Endothelial cell of umbilical vein (primary cell): ENCODE results near the gene DOP1A. TPM values are rescaled to one million over a fixed set of nuclear protein-coding genes. Genes with fewer than 3 reads are reported as not detected.

Source experiments
- BruUV-seq: library from RNA; stranded (reverse); fragments of 400-500 nt; replicated peaks from 2 replicates; lab custom pipeline; 2021; lab: Mats Ljungman, UMichigan
- CTCF ChIA-PET: fragments of 300-600, 350-600 bp; sonication (Branson Sonifier 250); formaldehyde crosslinking; loops from one replicate; lab custom pipeline; 2021; ENCODE audit warnings: antibody characterized with exemption, inconsistent platforms; lab: Charles Lee
- POLR2A ChIA-PET: fragments of 300-600, 350-600 bp; sonication (Branson Sonifier 250); formaldehyde crosslinking; loops from one replicate; lab custom pipeline; 2021; ENCODE audit warnings: antibody characterized with exemption, inconsistent platforms; lab: Charles Lee
- DNase-seq: peaks from one replicate; pipeline ENCODE4 v3.0.0-alpha.2; 2011; ENCODE audit warnings: low read depth, low spot score
- FAIRE-seq: peaks from 2 replicates; lab custom pipeline; 2011; peaks lifted over from hg19 to GRCh38; lab: Jason Lieb, UNC
- H2AFZ ChIP-seq: 2 replicates; pipeline ENCODE4 v1.6.0; 2012; ENCODE audit warnings: low read depth, low read length, control low read depth, inconsistent platforms
- H3K27ac ChIP-seq: 2 replicates; pipeline ENCODE4 v1.5.1; 2011; ENCODE audit warnings: low read depth, mild to moderate bottlenecking, control low read depth, low read length, moderate library complexity; ENCODE audit not compliant: insufficient read depth
- H3K27me3 ChIP-seq, 2 experiments: 2 replicates each; pipeline versions ENCODE4 v1.6.0 to v1.6.1; 2011; ENCODE audit warnings: low read length in 2 of 2, mixed read lengths in 1 of 2; ENCODE audit not compliant: control insufficient read depth in 2 of 2, insufficient read depth in 2 of 2
- H3K36me3 ChIP-seq, 2 experiments: 2 replicates in 1 of 2; 3 replicates in 1 of 2; pipeline ENCODE4 v1.5.1; 2011; ENCODE audit warnings: low read length in 2 of 2, mild to moderate bottlenecking in 1 of 2, moderate library complexity in 1 of 2; ENCODE audit not compliant: control insufficient read depth in 2 of 2, insufficient read depth in 2 of 2; ENCODE audit errors: extremely low read depth in 1 of 2
- H3K4me1 ChIP-seq: 3 replicates; pipeline ENCODE4 v1.5.1; 2011; ENCODE audit warnings: mild to moderate bottlenecking, low read length; ENCODE audit not compliant: control insufficient read depth, insufficient read depth; ENCODE audit errors: extremely low read depth
- H3K4me2 ChIP-seq: 2 replicates; pipeline ENCODE4 v1.6.1; 2011; ENCODE audit warnings: low read length, control low read depth, mixed read lengths; ENCODE audit not compliant: insufficient read depth
- H3K4me3 ChIP-seq, 3 experiments: fragments of 200-600 bp in 1 of 3; sonication (generic), shearing (Covaris generic) in 1 of 3; replicated peaks in 1 of 3; 2 replicates each; pipeline ENCODE4 v1.5.1; 2011 to 2016; ENCODE audit warnings: control low read depth in 3 of 3, low read length in 3 of 3, mild to moderate bottlenecking in 2 of 3, inconsistent platforms in 1 of 3, low read depth in 1 of 3, moderate library complexity in 1 of 3; ENCODE audit not compliant: insufficient read depth in 1 of 3
- H3K79me2 ChIP-seq: 2 replicates; pipeline ENCODE4 v1.6.0; 2012; ENCODE audit warnings: low read length, inconsistent platforms; ENCODE audit not compliant: control insufficient read depth, insufficient read depth
- H3K9ac ChIP-seq: replicated peaks from 2 replicates; pipeline ENCODE3; 2011; ENCODE audit warnings: low read length, control low read depth; ENCODE audit not compliant: insufficient read depth; ENCODE audit errors: extremely low read depth
- H3K9me1 ChIP-seq: replicated peaks from 3 replicates; pipeline ENCODE4 v1.6.0; 2011; ENCODE audit warnings: mild to moderate bottlenecking, low read length; ENCODE audit not compliant: control insufficient read depth, insufficient read depth; ENCODE audit errors: extremely low read depth
- H3K9me3 ChIP-seq: replicated peaks from 2 replicates; pipeline ENCODE4 v1.5.1; 2012; ENCODE audit warnings: low read length, inconsistent platforms; ENCODE audit not compliant: control insufficient read depth, insufficient read depth
- H4K20me1 ChIP-seq: replicated peaks from 2 replicates; pipeline ENCODE3; 2011; ENCODE audit warnings: mild to moderate bottlenecking, low read length; ENCODE audit not compliant: control insufficient read depth, insufficient read depth; ENCODE audit errors: extremely low read depth
- EZH2 ChIP-seq: IDR thresholded peaks from 2 replicates; pipeline ENCODE4 v1.6.1; 2012; ENCODE audit warnings: borderline replicate concordance, low read depth, mild to moderate bottlenecking, moderate library complexity, low read length, inconsistent platforms; ENCODE audit not compliant: severe bottlenecking
- FOS ChIP-seq: IDR thresholded peaks from 2 replicates; pipeline ENCODE4 v1.6.1; 2011; ENCODE audit warnings: mild to moderate bottlenecking, low read length, moderate library complexity, borderline replicate concordance; ENCODE audit not compliant: insufficient read depth
- GATA2 ChIP-seq: IDR thresholded peaks from 2 replicates; pipeline ENCODE4 v1.7.0; 2011; ENCODE audit warnings: low read depth, mild to moderate bottlenecking, moderate library complexity, mixed read lengths, low read length; ENCODE audit not compliant: insufficient read length, insufficient read depth
- JUN ChIP-seq: IDR thresholded peaks from 2 replicates; pipeline ENCODE4 v1.6.1; 2011; ENCODE audit warnings: borderline replicate concordance, low read depth; ENCODE audit not compliant: insufficient read length, insufficient read depth
- MAX ChIP-seq: IDR thresholded peaks from 2 replicates; pipeline ENCODE4 v1.6.1; 2011; ENCODE audit not compliant: insufficient read depth, insufficient read length
- MYC ChIP-seq: IDR thresholded peaks from one replicate; pipeline ENCODE4 v1.6.1; 2011; ENCODE audit warnings: mild to moderate bottlenecking, low read depth, low read length
- POLR2A ChIP-seq: IDR thresholded peaks from 2 replicates; pipeline ENCODE4 v1.6.1; 2012; ENCODE audit warnings: low read depth, mild to moderate bottlenecking, control low read depth, low read length
- POLR2AphosphoS5 ChIP-seq: IDR thresholded peaks from 2 replicates; pipeline ENCODE4 v1.6.1; 2012; ENCODE audit warnings: low read depth, mild to moderate bottlenecking, control low read depth, low read length, moderate library complexity; ENCODE audit not compliant: insufficient read depth
- dilution Hi-C: fragments of 300-500 bp; cut with MboI; formaldehyde crosslinking; loops from one replicate; pipeline ENCODE4 v1.15.0; 2019; ENCODE audit warnings: low sequenced_read_pairs; ENCODE audit not compliant: extremely low pct_ligation_motif_present
- intact Hi-C: fragments of 100-400 bp; cut with micrococcal nuclease; formaldehyde crosslinking; loops from one replicate; pipeline ENCODE4 v1.10.0; 2022
- polyA plus RNA-seq, 4 experiments: library from polyadenylated mRNA; depleted of rRNA in 3 of 4; stranded (reverse) in 3 of 4; unstranded in 1 of 4; fragments of >200 nt; gene quantifications; 2 replicates each; pipeline versions ENCODE4 v1.2.1 to v1.2.3, GENCODE V29; 2011 to 2012; ENCODE audit warnings: missing spikeins in 1 of 4
- total RNA-seq: library from RNA; stranded (reverse); gene quantifications from 2 replicates; pipeline ENCODE4 v1.2.3, GENCODE V29; 2021
- TF ChIP-seq, protein P1 (sequence below), 2 donors: IDR thresholded peaks; 1 replicate in 1 of 2; 2 replicates in 1 of 2; pipeline ENCODE4 v1.5.1; 2011; ENCODE audit warnings: low read length in 2 of 2, mild to moderate bottlenecking in 2 of 2, moderate library complexity in 2 of 2, control low read depth in 1 of 2, inconsistent platforms in 1 of 2, low read depth in 1 of 2; ENCODE audit not compliant: insufficient read depth in 1 of 2; ENCODE audit errors: extremely low read depth in 1 of 2

Gene DOP1A
- total and polyA plus RNA-seq, 2 donors (not counting 3 experiments of a cell fraction or from before 2014, with no cell fraction given) = 6.3 to 12.3 TPM

- Histone ChIP-seq H3K9ac (no peak overlapping the region), H3K27me3 (no peaks in the 10 kb centered on the region), H3K79me2 (peaks cover 2% of the 10 kb centered on the region), H3K4me3 (no peak overlapping the region), H4K20me1 (no peaks in the 10 kb centered on the region), H3K9me3 (no peaks in the 10 kb centered on the region), H3K27ac (no peak overlapping the region), H3K4me2 (no peak overlapping the region), H3K36me3 (peaks cover 5 to 42% of the 10 kb centered on the region in 2 experiments), H2AFZ (no peak overlapping the region), H3K4me1 (no peaks in the 10 kb centered on the region), H3K9me1 (no peaks in the 10 kb centered on the region)
- TF ChIP-seq POLR2A (no peak), POLR2AphosphoS5 (no peak), JUN (no peak), EZH2 (no peak), MAX (no peak), MYC (no peak), FOS (no peak), GATA2 (no peak)
- TF ChIP-seq, protein P1, sequence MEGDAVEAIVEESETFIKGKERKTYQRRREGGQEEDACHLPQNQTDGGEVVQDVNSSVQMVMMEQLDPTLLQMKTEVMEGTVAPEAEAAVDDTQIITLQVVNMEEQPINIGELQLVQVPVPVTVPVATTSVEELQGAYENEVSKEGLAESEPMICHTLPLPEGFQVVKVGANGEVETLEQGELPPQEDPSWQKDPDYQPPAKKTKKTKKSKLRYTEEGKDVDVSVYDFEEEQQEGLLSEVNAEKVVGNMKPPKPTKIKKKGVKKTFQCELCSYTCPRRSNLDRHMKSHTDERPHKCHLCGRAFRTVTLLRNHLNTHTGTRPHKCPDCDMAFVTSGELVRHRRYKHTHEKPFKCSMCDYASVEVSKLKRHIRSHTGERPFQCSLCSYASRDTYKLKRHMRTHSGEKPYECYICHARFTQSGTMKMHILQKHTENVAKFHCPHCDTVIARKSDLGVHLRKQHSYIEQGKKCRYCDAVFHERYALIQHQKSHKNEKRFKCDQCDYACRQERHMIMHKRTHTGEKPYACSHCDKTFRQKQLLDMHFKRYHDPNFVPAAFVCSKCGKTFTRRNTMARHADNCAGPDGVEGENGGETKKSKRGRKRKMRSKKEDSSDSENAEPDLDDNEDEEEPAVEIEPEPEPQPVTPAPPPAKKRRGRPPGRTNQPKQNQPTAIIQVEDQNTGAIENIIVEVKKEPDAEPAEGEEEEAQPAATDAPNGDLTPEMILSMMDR (IDR thresholded peaks at IDR 0.05; ENCODE audit: extremely low read depth in 1 of 2, insufficient read depth in 1 of 2, low read depth in 1 of 2, low read length in 2 of 2) = no peak
- no TSS peak for BruUV-seq
- no peak for FAIRE-seq
- intact Hi-C loops = loop anchor here (2.0 kb wide), 1 partner anchor 13 kb away; no protein-coding TSS in a partner anchor
- ChIA-PET POLR2A (no interaction called here), CTCF (interaction anchor here (1.1 to 1.5 kb wide), 2 partner anchors 33 to 114 kb away, joined by 3 read pairs; partner anchors contain the start of gene DOP1A)
- no peak for DNase-seq
- dilution Hi-C loops = no loop called here
Measured at GRCh38 chr6:83182114-83182513, 114.6 kb downstream of the DOP1A start.
